ENCODE measurements around the gene CELF1. TPM values are rescaled to one million over a fixed set of nuclear protein-coding genes. Genes with fewer than 3 reads are reported as not detected.

The CELF1 gene
- total RNA-seq, 1 experiment from 2014 or later, result 157 TPM

DNA sequence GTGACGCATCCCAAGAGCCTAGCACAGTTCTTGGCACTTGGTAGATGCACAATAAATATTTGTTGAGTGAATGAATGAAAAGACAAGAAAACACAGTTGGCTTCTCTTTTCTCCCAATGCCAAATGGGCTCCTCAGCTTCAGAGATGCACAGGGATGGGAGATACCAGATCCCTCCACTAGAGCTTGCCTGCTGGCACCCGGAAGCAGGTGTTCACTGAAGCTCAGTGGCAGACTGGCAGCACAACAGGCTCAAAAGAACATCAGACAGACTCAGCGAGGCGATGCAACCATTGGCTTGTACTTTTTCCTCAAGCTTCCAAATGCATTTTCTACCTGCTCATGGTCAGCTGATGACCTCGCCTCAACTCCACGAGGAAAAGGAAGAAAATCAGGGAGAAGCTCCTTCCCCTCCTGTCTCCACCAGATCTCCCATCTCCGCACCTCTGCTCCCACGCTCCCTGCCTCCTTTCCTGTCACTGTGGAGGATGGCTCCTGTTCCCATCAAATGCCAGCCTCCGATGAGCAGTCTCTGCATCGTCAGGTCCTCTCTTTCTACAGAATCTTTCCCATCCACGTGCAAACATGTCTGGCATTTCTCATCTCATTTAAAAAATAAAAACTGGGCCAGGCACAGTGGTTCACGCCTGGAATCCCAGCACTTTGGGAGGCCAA lies 109.8 kb downstream of the CELF1 start:
- H3K9me3 Mint-ChIP-seq (ENCODE audit: low read depth, unreplicated experiment), result no peaks in the 10 kb centered on the region
- TF ChIP-seq, protein P1, sequence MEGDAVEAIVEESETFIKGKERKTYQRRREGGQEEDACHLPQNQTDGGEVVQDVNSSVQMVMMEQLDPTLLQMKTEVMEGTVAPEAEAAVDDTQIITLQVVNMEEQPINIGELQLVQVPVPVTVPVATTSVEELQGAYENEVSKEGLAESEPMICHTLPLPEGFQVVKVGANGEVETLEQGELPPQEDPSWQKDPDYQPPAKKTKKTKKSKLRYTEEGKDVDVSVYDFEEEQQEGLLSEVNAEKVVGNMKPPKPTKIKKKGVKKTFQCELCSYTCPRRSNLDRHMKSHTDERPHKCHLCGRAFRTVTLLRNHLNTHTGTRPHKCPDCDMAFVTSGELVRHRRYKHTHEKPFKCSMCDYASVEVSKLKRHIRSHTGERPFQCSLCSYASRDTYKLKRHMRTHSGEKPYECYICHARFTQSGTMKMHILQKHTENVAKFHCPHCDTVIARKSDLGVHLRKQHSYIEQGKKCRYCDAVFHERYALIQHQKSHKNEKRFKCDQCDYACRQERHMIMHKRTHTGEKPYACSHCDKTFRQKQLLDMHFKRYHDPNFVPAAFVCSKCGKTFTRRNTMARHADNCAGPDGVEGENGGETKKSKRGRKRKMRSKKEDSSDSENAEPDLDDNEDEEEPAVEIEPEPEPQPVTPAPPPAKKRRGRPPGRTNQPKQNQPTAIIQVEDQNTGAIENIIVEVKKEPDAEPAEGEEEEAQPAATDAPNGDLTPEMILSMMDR (IDR thresholded peaks at IDR 0.05; ENCODE audit: unreplicated experiment), result no peak

DNA sequence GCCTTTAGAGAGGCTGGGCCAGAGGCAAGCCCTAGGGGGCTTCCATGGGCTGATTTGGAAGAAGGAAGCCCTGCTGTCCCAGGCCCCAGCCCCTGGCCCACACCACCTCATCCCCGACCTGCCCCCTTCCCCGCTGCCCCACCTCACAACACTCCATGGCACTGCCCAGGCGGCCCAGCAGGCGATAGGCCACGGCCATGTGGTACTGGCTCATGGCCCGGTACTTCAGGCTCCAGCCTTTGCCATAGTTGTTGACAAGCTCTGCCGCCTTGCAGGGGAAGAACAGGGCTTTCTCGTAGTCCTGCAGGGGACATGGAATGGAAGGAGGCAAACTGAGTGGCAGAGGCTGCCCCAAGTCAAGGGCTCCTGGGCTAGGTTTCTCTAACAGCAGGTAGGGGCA lies 110.4 kb downstream of the CELF1 start:
- H3K4me1 Mint-ChIP-seq (ENCODE audit: low read depth, unreplicated experiment), result no peaks in the 10 kb centered on the region
- no peaks in the 10 kb centered on the region for H3K9me3 Mint-ChIP-seq (ENCODE audit: low read depth, unreplicated experiment)
- H3K27ac Mint-ChIP-seq (ENCODE audit: unreplicated experiment), result no peak overlapping the region
- intact Hi-C loops (cut with micrococcal nuclease; ENCODE audit: unreplicated experiment), result no loop called here
- CTCF ChIA-PET, result no interaction called here
- BruUV-seq (replicated peaks), result no TSS peak
- no peak overlapping the region for H3K4me3 Mint-ChIP-seq (ENCODE audit: low read depth, unreplicated experiment)
- TF ChIP-seq, protein P1 (IDR thresholded peaks at IDR 0.05; ENCODE audit: unreplicated experiment), result no peak
- no peaks in the 10 kb centered on the region for H3K27me3 Mint-ChIP-seq (ENCODE audit: unreplicated experiment)
- H3K36me3 Mint-ChIP-seq (ENCODE audit: insufficient read depth, unreplicated experiment), result peaks cover 9% of the 10 kb centered on the region
- no peak for DNase-seq

More for the DNA sequence above, 109.8 kb downstream of the CELF1 start:
- CTCF ChIA-PET, result no interaction called here
- H3K27ac Mint-ChIP-seq (ENCODE audit: unreplicated experiment), result no peak overlapping the region
- peaks cover 9% of the 10 kb centered on the region for H3K36me3 Mint-ChIP-seq (ENCODE audit: insufficient read depth, unreplicated experiment)
- H3K27me3 Mint-ChIP-seq (ENCODE audit: unreplicated experiment), result no peaks in the 10 kb centered on the region
- no peak overlapping the region for H3K4me3 Mint-ChIP-seq (ENCODE audit: low read depth, unreplicated experiment)
- intact Hi-C loops (cut with micrococcal nuclease; ENCODE audit: unreplicated experiment), result no loop called here
- BruUV-seq (replicated peaks), result no TSS peak
- no peaks in the 10 kb centered on the region for H3K4me1 Mint-ChIP-seq (ENCODE audit: low read depth, unreplicated experiment)
- DNase-seq, result no peak

DNA sequence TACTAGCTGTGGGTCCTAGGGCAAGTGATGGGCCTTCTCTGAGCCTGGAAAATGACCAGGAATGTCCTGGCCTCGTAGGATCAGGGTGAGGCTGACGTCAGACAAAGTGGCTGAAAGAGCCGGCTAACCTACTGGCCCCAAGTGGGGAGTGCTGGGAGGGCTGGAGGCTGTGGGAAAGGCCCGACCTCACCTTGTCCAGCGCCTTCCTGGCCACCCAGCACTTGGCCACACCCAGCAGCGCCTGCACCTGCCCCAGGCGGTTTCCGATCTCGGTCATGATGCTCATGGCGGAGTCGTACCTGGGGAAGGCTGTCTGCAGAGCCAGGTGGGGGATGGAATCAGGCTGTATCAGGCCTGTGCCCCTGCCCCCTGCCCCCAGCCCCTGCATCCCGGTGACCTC lies 111.5 kb downstream of the CELF1 start:
- BruUV-seq (replicated peaks), result no TSS peak
- TF ChIP-seq, protein P1 (IDR thresholded peaks at IDR 0.05; ENCODE audit: unreplicated experiment), result no peak
- DNase-seq, result no peak
- CTCF ChIA-PET, result interaction anchor here (0.6 kb wide), 1 partner anchor 75 kb away, joined by 4 read pairs; no protein-coding TSS in a partner anchor
- no peaks in the 10 kb centered on the region for H3K27me3 Mint-ChIP-seq (ENCODE audit: unreplicated experiment)
- intact Hi-C loops (cut with micrococcal nuclease; ENCODE audit: unreplicated experiment), result no loop called here
- no peaks in the 10 kb centered on the region for H3K9me3 Mint-ChIP-seq (ENCODE audit: low read depth, unreplicated experiment)
- no peak overlapping the region for H3K4me3 Mint-ChIP-seq (ENCODE audit: low read depth, unreplicated experiment)
- no peaks in the 10 kb centered on the region for H3K4me1 Mint-ChIP-seq (ENCODE audit: low read depth, unreplicated experiment)
- H3K27ac Mint-ChIP-seq (ENCODE audit: unreplicated experiment), result no peak overlapping the region
- H3K36me3 Mint-ChIP-seq (ENCODE audit: insufficient read depth, unreplicated experiment), result peaks cover 4% of the 10 kb centered on the region

DNA sequence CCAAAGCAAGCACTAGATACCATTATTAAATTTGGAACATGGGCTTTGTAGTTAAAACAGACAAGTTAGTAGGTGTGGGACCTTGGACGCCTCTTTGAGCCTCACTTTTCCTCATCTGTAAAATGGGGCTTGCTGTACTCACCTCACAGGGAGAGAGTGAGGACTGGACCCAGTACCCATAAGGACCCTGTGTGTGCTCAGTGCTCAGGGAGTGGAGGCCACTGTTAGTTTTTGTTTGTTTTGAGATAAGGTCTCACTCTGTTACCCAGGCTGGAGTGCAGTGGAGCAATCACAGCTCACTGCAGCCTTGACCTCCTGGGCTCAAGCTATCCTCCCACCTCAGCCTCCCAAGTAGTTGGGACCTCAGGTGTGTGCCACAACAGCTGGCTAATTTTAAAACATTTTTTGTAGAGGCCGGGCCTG lies 112.9 kb downstream of the CELF1 start:
- no peak overlapping the region for H3K4me3 Mint-ChIP-seq (ENCODE audit: low read depth, unreplicated experiment)

More for the DNA sequence above, 112.9 kb downstream of the CELF1 start:
- no peaks in the 10 kb centered on the region for H3K36me3 Mint-ChIP-seq (ENCODE audit: insufficient read depth, unreplicated experiment)
- CTCF ChIA-PET, result no interaction called here
- intact Hi-C loops (cut with micrococcal nuclease; ENCODE audit: unreplicated experiment), result no loop called here
- no peaks in the 10 kb centered on the region for H3K27me3 Mint-ChIP-seq (ENCODE audit: unreplicated experiment)
- no peak overlapping the region for H3K27ac Mint-ChIP-seq (ENCODE audit: unreplicated experiment)
- H3K9me3 Mint-ChIP-seq (ENCODE audit: low read depth, unreplicated experiment), result no peaks in the 10 kb centered on the region
- DNase-seq, result no peak
- H3K4me1 Mint-ChIP-seq (ENCODE audit: low read depth, unreplicated experiment), result no peaks in the 10 kb centered on the region
- TF ChIP-seq, protein P1 (IDR thresholded peaks at IDR 0.05; ENCODE audit: unreplicated experiment), result no peak
- no TSS peak for BruUV-seq (replicated peaks)

Measured in Calu3 (cell line).